GM23338 (cell line): ENCODE data around the gene PRDM8. TPM values are rescaled to one million over a fixed set of nuclear protein-coding genes. Genes with fewer than 3 reads are reported as not detected.

Experiments
- ATAC-seq: fragments of 200-7000 bp; cut with Tn5 transposase; 3 replicates; pipeline ENCODE4 v1.9.1; 2020
- DNase-seq: peaks from one replicate; pipeline ENCODE4 v3.0.0-alpha.2; 2015; ENCODE audit warnings: low spot score
- H2AFZ ChIP-seq: fragments of 200-600 bp; sonication (generic); 2 replicates; pipeline ENCODE4 v1.8.0; 2016; ENCODE audit warnings: antibody characterized with exemption, mild to moderate bottlenecking, moderate library complexity
- H3F3A ChIP-seq: fragments of 200-600 bp; sonication (generic); replicated peaks from 2 replicates; pipeline ENCODE4 v1.8.0; 2017; ENCODE audit warnings: antibody characterized with exemption, mixed run types, low read depth
- H3K27ac ChIP-seq: fragments of 200-600 bp; sonication (generic); 2 replicates; pipeline ENCODE4 v1.6.1; 2016; ENCODE audit warnings: low read depth
- H3K27me3 ChIP-seq: fragments of 200-600 bp; sonication (generic); 2 replicates; pipeline ENCODE4 v1.8.0; 2016; ENCODE audit warnings: mild to moderate bottlenecking, mixed run types, moderate library complexity; ENCODE audit not compliant: insufficient read depth
- H3K36me3 ChIP-seq: fragments of 200-600 bp; sonication (generic); 2 replicates; pipeline ENCODE4 v1.8.0; 2016; ENCODE audit warnings: mild to moderate bottlenecking; ENCODE audit not compliant: insufficient read depth
- H3K4me1 ChIP-seq: fragments of 200-600 bp; sonication (generic); 2 replicates; pipeline ENCODE4 v1.8.0; 2016; ENCODE audit warnings: mild to moderate bottlenecking, moderate library complexity; ENCODE audit not compliant: insufficient read depth
- H3K4me2 ChIP-seq: fragments of 200-600 bp; sonication (generic); 2 replicates; pipeline ENCODE4 v1.7.1; 2017; ENCODE audit warnings: mixed run types
- H3K4me3 ChIP-seq: fragments of 200-600 bp; sonication (generic); 2 replicates; pipeline ENCODE4 v1.6.1; 2016; ENCODE audit warnings: mixed run types
- H3K79me2 ChIP-seq: fragments of 200-600 bp; sonication (generic); replicated peaks from 2 replicates; pipeline ENCODE4 v1.8.0; 2017; ENCODE audit warnings: mild to moderate bottlenecking; ENCODE audit not compliant: insufficient read depth
- H3K9me2 ChIP-seq: fragments of 200-600 bp; sonication (generic); 2 replicates; pipeline ENCODE4 v1.8.0; 2017; ENCODE audit not compliant: insufficient read depth
- H4K20me1 ChIP-seq: fragments of 200-600 bp; sonication (generic); replicated peaks from 2 replicates; pipeline ENCODE4 v1.8.0; 2017; ENCODE audit warnings: mild to moderate bottlenecking; ENCODE audit not compliant: insufficient read depth
- H3K27ac Mint-ChIP-seq: 2 replicates; pipeline ENCODE4 v1.8.0; 2020; ENCODE audit warnings: inconsistent platforms, mild to moderate bottlenecking, moderate library complexity, mixed read lengths
- H3K27me3 Mint-ChIP-seq: 3 replicates; pipeline ENCODE4 v1.8.0; 2022; ENCODE audit warnings: low read depth, mild to moderate bottlenecking, moderate library complexity, mixed read lengths, inconsistent platforms; ENCODE audit not compliant: insufficient read depth, poor library complexity
- H3K36me3 Mint-ChIP-seq: 3 replicates; pipeline ENCODE4 v1.8.0; 2021; ENCODE audit warnings: low read depth, mild to moderate bottlenecking, inconsistent platforms, moderate library complexity, mixed read lengths
- H3K4me1 Mint-ChIP-seq: 3 replicates; pipeline ENCODE4 v1.8.0; 2020; ENCODE audit warnings: mild to moderate bottlenecking, inconsistent platforms, mixed read lengths
- H3K4me3 Mint-ChIP-seq: 3 replicates; pipeline ENCODE4 v1.8.0; 2021; ENCODE audit warnings: moderate library complexity, mild to moderate bottlenecking, inconsistent platforms, mixed read lengths
- H3K9me3 Mint-ChIP-seq: 3 replicates; pipeline ENCODE4 v1.8.0; 2020; ENCODE audit warnings: moderate library complexity, mild to moderate bottlenecking, inconsistent platforms, mixed read lengths
- CREB1 ChIP-seq: fragments of 250-450 bp; sonication (Bioruptor Pico); IDR thresholded peaks from 2 replicates; pipeline ENCODE4 v1.5.0; 2020; ENCODE audit warnings: low read depth, mild to moderate bottlenecking, moderate library complexity
- ETS1 ChIP-seq: IDR thresholded peaks from 2 replicates; pipeline ENCODE4 v1.6.1; 2016; ENCODE audit warnings: antibody characterized with exemption
- EZH2 ChIP-seq: fragments of 200-600 bp; sonication (generic); IDR thresholded peaks from one replicate; pipeline ENCODE4 v1.8.0; 2017; ENCODE audit warnings: antibody characterized with exemption, mild to moderate bottlenecking, low read depth; ENCODE audit not compliant: unreplicated experiment
- EZH2phosphoT487 ChIP-seq: fragments of 200-600 bp; sonication (generic); IDR thresholded peaks from one replicate; pipeline ENCODE4 v1.8.1; 2018; ENCODE audit warnings: antibody characterized with exemption; ENCODE audit not compliant: unreplicated experiment
- JUNB ChIP-seq: IDR thresholded peaks from one replicate; pipeline ENCODE4 v1.6.1; 2016; ENCODE audit warnings: antibody characterized with exemption; ENCODE audit not compliant: unreplicated experiment
- NANOG ChIP-seq: IDR thresholded peaks from 2 replicates; pipeline ENCODE4 v1.6.1; 2016; ENCODE audit warnings: antibody characterized with exemption, borderline replicate concordance
- POLR2AphosphoS5 ChIP-seq: IDR thresholded peaks from 2 replicates; pipeline ENCODE4 v1.6.1; 2016; ENCODE audit warnings: antibody characterized with exemption, low read depth
- REST ChIP-seq: IDR thresholded peaks from one replicate; pipeline ENCODE4 v1.6.1; 2018; ENCODE audit warnings: antibody characterized with exemption; ENCODE audit not compliant: unreplicated experiment
- STAT1 ChIP-seq: IDR thresholded peaks from one replicate; pipeline ENCODE4 v1.6.1; 2016; ENCODE audit warnings: antibody characterized with exemption; ENCODE audit not compliant: unreplicated experiment
- ZNF114 ChIP-seq: fragments of 250-450 bp; sonication (Bioruptor Pico); IDR thresholded peaks from 2 replicates; pipeline ENCODE4 v1.5.0; 2020; ENCODE audit warnings: mild to moderate bottlenecking, moderate library complexity
- ZNF331 ChIP-seq: fragments of 250-450 bp; sonication (Bioruptor Pico); IDR thresholded peaks from 2 replicates; pipeline ENCODE4 v1.5.0; 2020; ENCODE audit warnings: low read depth, mild to moderate bottlenecking, moderate library complexity
- ZNF462 ChIP-seq: fragments of 250-450 bp; sonication (Bioruptor Pico); IDR thresholded peaks from 2 replicates; pipeline ENCODE4 v1.5.0; 2020; ENCODE audit warnings: mild to moderate bottlenecking, moderate library complexity
- polyA plus RNA-seq: library from polyadenylated mRNA; unstranded; fragments of >200 nt; fragmentation: Nextera tagmentation; extraction: Ambion mirVana; gene quantifications from 2 replicates; pipeline ENCODE4 v1.2.1, GENCODE V29; 2016
- total RNA-seq: library from RNA; depleted of rRNA; stranded (reverse); fragments of >200 nt; shearing (Covaris generic); gene quantifications from 2 replicates; pipeline ENCODE4 v1.2.3, GENCODE V29; 2014

PRDM8 gene
- total and polyA plus RNA-seq, 2 experiments from 2014 or later = 0.16 TPM; not detected in 1

GRCh38 chr4:80151981-80152380, 45.3 kb upstream of the PRDM8 start:
- Mint-ChIP-seq H3K27me3 (no peaks in the 10 kb centered on the region), H3K27ac (no peak overlapping the region), H3K36me3 (no peaks in the 10 kb centered on the region), H3K9me3 (no peaks in the 10 kb centered on the region), H3K4me3 (no peak overlapping the region), H3K4me1 (no peaks in the 10 kb centered on the region)
- Histone ChIP-seq H3K4me1 (no peaks in the 10 kb centered on the region), H3K4me3 (no peak overlapping the region), H3K79me2 (no peaks in the 10 kb centered on the region), H2AFZ (no peak overlapping the region), H3K9me2 (no peaks in the 10 kb centered on the region), H3K36me3 (no peaks in the 10 kb centered on the region), H4K20me1 (no peaks in the 10 kb centered on the region), H3K27ac (no peak overlapping the region), H3K4me2 (no peak overlapping the region), H3K27me3 (no peaks in the 10 kb centered on the region), H3F3A (no peaks in the 10 kb centered on the region)
- no peak for TF ChIP-seq ZNF114 (CRISPR knock-in tag)
- TF ChIP-seq CREB1 (CRISPR knock-in tag) = no peak
- no peak for TF ChIP-seq ETS1
- TF ChIP-seq REST = no peak
- no peak for TF ChIP-seq JUNB
- TF ChIP-seq EZH2phosphoT487 = no peak
- TF ChIP-seq ZNF331 (CRISPR knock-in tag) = no peak
- TF ChIP-seq NANOG = no peak
- TF ChIP-seq POLR2AphosphoS5 = no peak
- no peak for TF ChIP-seq STAT1
- no peak for TF ChIP-seq EZH2
- TF ChIP-seq ZNF462 = no peak
- no peak for ATAC-seq
- no peak for DNase-seq
